Activated T-cell treated with anti-CD3 and anti-CD28 coated beads for 24 hours (primary cell): ENCODE data around the gene DPP10.

Experiments used
- DNase-seq: peaks from one replicate; pipeline ENCODE4 v3.0.0-alpha.2; 2020; ENCODE audit warnings: low read depth

The DPP10 gene

GRCh38 chr2:115569547-115569946, 1127.1 kb downstream of the DPP10 start:
- no peak for DNase-seq

DNA sequence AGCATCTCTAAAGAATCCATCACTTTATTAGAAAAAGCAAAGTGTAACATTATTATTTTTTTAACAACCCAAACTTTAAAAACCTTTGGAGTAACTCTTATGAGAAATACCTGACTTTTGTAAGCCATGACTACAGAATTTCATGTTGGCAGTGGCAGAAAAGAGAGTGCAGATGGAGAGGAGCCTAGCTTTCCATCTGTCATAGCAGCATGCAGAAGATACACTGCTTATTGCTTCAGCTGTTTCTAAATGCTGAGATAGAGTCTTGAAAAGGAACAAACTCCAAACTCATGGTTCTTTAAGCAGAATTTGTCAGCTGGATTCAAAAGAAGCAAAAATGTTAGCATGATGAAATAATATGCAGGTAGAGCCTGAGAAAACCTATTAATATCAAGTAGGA, 1130.3 kb downstream of the DPP10 start:
- no peak for DNase-seq

GRCh38 chr2:115573756-115574155, 1131.3 kb downstream of the DPP10 start:
- DNase-seq: no peak

DNA sequence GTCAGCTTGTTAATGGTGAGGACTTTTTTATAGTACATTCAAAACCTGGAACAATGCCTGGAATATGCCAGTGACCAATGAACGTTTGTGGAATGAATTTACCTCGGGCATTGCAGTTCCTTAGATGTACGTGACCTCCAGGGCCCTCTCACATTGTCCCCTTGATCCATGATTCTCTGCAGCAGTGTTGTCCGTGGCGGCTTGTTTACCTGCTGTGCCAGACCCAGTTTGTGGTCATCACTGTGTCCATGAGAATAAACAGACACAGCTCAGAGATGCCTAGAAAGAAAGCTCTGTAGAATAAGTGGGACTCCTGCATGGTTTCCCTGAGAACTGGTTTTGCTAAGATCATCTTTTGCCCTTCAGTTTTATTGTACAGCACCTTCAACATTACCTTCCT, 1132.2 kb downstream of the DPP10 start:
- DNase-seq: no peak

GRCh38 chr2:115580784-115581183, 1138.3 kb downstream of the DPP10 start:
- no peak for DNase-seq

DNA sequence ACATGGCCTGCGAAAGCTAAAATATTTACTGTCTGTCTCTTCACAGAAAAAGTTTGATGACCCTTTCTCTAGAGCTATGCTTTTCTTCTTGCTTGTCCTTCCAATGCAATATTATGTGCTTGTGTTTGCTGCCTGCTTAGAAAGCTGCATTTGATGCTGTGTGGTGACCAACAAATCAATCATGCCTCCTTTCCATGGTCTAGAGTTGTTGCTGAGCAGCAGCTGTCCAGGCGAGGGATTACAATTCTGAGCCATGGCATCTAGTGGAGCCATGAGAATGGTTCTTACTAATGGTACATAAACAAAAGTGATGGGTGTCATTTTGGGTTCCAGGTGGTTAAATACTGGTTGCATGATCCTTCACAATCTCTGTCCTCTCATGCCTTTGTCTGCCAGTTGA, 1142.1 kb downstream of the DPP10 start:
- DNase-seq: no peak

DNA sequence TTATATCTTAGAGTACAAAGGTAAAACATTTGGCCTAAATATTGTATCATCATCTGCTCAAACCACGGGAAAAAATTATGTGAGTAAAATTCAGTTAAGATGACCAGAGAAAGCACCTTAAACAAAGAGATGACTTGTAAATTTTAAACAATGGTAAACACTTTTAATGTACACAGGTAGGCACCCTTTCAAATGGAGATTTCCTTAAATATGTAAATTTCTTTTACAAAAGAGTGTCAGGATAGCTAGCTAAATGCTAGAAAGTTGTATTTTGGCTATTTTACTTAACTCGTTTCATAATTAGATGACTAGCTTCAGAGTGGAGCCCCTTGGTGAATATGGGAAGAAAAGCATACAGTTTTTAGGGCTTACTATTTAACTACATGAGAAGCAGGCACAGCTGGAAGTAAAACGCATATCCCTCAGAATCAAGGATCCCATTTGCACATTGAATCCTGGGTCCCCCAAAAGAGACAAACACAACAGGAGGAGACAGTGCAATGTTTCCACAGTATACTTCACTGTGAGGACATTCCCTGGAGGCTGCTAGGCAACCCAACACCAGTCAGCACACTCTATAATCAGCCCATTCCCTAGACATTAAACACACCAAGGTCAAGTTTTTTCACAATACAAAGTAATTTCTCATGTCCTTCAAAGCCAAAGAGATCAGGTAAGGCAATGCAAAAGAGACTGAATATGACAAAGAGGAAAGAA, 1154.4 kb downstream of the DPP10 start:
- no peak for DNase-seq

- no peak for DNase-seq
These were observed 1160.8 kb downstream of the DPP10 start for GRCh38 chr2:115603285-115603684.

GRCh38 chr2:115606350-115606749, 1163.9 kb downstream of the DPP10 start:
- DNase-seq: no peak

- DNase-seq: no peak
These were observed 1167.5 kb downstream of the DPP10 start for GRCh38 chr2:115609978-115610377.

- DNase-seq: no peak
These were observed 1168.4 kb downstream of the DPP10 start for GRCh38 chr2:115610888-115611287.

DNA sequence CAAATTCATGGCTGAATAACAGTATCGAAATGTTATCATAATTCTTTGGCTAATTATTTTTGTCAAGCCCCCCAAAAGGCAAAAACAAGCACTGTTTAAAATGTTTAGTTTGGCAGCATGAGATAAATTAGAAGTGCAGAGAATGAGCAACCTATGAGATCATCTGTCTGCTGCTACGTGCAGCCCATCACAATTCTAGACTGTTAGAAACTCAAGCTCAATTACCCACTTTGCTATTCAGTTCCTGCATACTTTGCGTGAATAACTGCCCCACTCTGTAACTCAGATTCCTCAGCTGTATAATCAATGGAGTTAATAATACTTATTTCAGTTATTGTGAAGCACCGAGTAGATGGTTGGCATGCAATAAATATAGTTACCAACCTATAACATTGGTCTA, 1181.9 kb downstream of the DPP10 start:
- no peak for DNase-seq

DNA sequence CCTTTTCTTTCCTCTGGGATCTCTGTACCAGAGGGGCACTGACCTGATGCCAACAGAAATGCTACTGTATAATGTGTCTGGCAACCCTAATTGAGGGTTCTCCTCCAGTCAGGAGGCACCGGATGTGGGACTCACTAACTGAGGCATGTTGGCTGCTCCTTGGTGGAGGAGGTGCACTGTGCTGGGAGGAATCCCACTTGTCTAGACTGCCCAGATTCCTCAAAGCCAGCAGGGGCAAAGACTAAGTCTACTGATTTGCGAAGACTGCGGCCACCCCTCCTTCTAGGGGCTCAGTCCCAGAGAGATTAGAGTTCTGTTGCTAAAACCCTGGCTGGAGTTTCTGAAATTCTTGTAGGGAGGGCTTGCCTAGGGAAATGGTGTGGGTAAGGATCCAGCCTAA, 1192.1 kb downstream of the DPP10 start:
- no peak for DNase-seq

GRCh38 chr2:115635430-115635829, 1193.0 kb downstream of the DPP10 start:
- no peak for DNase-seq

DNA sequence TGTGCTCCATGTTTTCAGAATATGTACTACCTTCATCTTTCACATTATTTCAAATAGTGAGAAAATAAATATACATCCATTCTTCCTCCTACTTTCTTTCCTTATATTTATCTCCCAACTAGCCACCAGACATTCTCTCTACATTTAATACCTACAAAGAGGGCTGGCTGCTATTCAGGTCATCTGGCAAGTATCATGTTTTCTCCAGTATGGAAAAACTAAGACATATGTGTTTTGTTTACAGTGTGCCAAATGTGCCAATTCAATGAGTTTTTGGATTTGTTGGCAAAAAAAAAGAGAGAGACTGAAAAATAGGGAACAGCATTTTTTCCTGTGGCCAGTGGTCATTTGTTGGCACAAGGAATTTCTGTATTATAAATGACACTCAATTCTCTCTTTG, 1207.3 kb downstream of the DPP10 start:
- DNase-seq: no peak

- DNase-seq: no peak
These were observed 1208.4 kb downstream of the DPP10 start for GRCh38 chr2:115650827-115651226.

DNA sequence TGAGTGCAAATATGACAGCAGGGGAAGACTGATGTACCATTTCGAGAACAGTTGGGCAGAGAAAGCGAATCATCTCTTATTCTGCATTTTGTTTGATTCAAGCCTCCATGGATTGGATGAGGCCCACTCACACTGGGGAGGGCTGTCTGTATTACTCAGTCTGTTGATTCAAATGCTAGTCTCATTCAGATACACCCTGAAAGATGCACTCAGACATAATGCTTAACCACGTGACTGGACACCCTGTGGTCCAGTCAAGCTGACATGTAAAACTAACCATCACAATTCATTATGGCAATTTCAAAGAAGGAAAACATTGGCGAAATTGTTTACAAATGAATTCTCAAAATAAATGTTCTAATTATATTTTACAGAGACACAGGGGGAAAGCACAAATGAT, 1210.2 kb downstream of the DPP10 start:
- DNase-seq: no peak

GRCh38 chr2:115654362-115654761, 1211.9 kb downstream of the DPP10 start:
- no peak for DNase-seq

DNA sequence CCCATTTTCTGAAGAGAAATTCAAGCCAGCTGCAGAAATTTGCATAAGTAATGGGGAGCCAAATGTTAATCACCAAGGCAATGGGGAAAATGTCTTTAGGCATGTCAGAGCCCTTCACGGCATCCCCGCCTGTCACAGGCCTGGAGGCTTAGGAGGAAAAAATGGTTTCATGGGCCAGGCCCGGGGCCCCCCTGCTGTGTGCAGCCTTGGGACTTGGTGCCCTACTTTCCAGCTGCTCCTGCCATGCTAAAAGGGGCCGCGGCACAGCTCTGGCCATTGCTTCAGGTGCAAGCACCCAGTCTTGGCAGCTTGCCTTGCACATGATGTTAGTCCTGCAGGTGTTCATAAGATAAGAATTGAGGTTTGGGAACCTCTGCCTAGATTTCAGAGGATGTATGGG, 1235.7 kb downstream of the DPP10 start:
- no peak for DNase-seq

DNA sequence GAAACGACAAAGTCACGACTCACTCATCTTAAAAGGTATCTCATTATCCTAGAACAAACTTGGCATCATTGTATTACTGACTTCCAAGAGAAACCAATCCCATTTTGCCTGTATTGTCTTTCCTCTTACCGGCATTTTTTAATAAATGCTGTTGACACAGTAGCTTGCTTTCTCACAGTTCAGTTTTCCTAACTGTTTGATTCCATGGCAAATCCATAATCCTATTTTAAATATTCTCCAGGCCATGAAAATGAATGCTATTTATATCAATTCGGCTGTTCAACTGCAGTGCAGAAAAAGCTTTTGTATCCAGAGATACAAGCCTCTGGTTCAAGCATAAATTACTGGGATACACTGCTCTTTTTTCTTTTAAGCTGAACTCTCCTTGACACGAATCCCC, 1241.9 kb downstream of the DPP10 start:
- DNase-seq: no peak

DNA sequence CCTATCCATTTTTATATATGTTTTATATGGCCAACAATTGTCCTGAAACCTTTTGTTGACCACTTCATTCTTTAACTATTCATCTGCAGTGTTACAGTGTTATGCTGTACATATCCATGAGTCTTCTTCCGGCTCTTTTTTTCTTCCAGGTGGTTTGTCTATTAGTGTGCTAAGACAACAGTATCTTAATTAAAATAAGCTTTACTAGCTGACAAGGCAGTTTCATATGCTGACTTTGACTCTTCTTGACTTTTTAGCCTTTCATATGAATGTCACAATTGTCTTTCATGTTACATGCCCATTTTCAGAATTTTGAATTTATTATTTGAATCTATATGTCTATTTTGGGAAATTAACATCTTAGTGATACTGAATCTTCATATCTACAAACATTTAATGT, 1249.0 kb downstream of the DPP10 start:
- no peak for DNase-seq

DNA sequence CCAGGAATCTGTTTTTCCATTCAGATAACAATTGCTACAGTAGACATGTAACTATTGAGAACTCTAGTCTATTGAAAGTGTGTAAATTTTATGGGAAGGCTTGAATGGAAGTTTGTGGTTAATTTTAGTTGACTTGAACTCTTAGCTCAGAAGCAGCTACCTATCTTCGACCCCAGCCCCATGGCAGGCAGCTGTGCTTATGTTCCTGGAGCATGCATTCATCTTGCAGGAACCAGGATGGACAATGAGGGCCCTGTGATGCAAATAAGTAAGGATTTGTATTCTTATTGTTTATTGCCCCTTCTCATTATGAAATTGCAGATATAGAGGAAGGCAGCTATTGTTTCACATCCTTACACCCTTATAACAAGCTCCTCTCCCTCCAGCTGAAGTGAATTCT, 1252.2 kb downstream of the DPP10 start:
- no peak for DNase-seq

DNA sequence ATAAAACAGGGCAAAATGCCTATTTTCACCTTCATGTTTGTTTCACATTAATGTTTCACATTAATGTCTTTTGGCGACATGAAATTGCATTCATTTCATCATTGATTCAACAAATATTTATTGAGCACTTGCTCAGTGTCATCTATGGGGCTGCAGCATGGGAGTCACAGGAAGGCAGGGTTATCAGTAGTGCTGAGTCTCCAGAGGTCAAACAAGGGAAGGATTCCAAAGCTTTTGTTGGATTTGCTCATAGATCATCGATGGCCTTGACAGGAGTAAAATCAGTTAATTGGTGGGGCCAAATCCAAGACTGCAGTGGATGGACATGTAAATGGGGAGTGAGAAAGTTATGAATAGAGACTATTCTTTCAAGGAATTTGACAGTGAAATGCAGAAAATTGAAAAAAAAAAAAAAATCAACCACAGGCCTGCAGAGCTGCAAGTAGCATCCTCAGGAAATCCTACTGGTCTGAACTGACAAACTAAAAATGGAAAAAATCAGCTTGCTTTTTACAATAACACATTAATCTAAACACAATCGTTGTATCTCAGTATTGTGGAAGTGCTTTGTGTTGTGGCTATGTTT, 1290.8 kb downstream of the DPP10 start:
- DNase-seq: no peak

- DNase-seq: no peak
These were observed 1295.7 kb downstream of the DPP10 start for GRCh38 chr2:115738111-115738510.
